ENCODE results near the gene GRIN2D. TPM values are rescaled to one million over a fixed set of nuclear protein-coding genes. Genes with fewer than 3 reads are reported as not detected.

The GRIN2D gene
- total and polyA plus RNA-seq, 2 of the 8 experiments (the other 6 are each of a cell fraction or from before 2014, with no cell fraction given): 2.2 to 12.4 TPM

- DNase-seq (ENCODE audit: low read depth in 1 of 2, low spot score in 2 of 2): peak in 1 of 2 experiments; percentile 97
- Histone ChIP-seq H3K36me3 (ENCODE audit: control insufficient read depth in 2 of 4, insufficient read depth in 4 of 4, low read length in 3 of 4) (peaks cover 15 to 27% (median 20%) of the 10 kb centered on the region in 4 experiments), H2AK5ac (ENCODE audit: low read depth, low read length) (no peak within 1 kb of the TSS), H2BK15ac (ENCODE audit: low read length) (no peak within 1 kb of the TSS; the same call in 1 of the 2 replicates), H3K4me3 (ENCODE audit: extremely low read depth in 1 of 4, insufficient read depth in 2 of 4, low read depth in 3 of 4, low read length in 4 of 4) (peak within 1 kb of the TSS; percentile 81 to 96 (median 90)), H2BK20ac (ENCODE audit: low read length) (no peak within 1 kb of the TSS), H3K9me3 (ENCODE audit: insufficient read depth in 2 of 2, low read depth in 1 of 2, low read length in 1 of 2) (no peaks in the 10 kb centered on the region), H3K27ac (ENCODE audit: low read depth, low read length) (peak within 1 kb of the TSS; percentile 72; the same call in 1 of the 2 replicates), H3K4me1 (replicated peaks in 1 of 4; ENCODE audit: control insufficient read depth in 3 of 4, insufficient read depth in 4 of 4, low read length in 3 of 4) (peaks cover 0 to 35% (median 21%) of the 10 kb centered on the region in 4 experiments; a peak in 6 of 7 replicates), H3K79me1 (ENCODE audit: low read depth, low read length) (peaks cover 4% of the 10 kb centered on the region; the same call in 1 of the 2 replicates), H3K4me2 (ENCODE audit: insufficient read depth in 1 of 2, low read depth in 2 of 2, low read length in 2 of 2) (peak within 1 kb of the TSS; percentile 75 to 90), H3K18ac (ENCODE audit: extremely low read depth, low read length) (peak within 1 kb of the TSS; percentile 97), H3K79me2 (ENCODE audit: control insufficient read depth in 1 of 2, insufficient read depth in 2 of 2, low read length in 2 of 2) (peaks cover 0 to 10% of the 10 kb centered on the region in 2 experiments; a peak in 1 of 4 replicates), H3K27me3 (replicated peaks in 1 of 4; ENCODE audit: control insufficient read depth in 3 of 4, extremely low read depth in 1 of 4, insufficient read depth in 3 of 4, low read length in 3 of 4) (peaks cover 6 to 35% (median 29%) of the 10 kb centered on the region in 4 experiments), H3K23ac (ENCODE audit: insufficient read length) (no peak within 1 kb of the TSS), H2BK5ac (ENCODE audit: low read depth, low read length) (peak within 1 kb of the TSS; percentile 95; the same call in 1 of the 2 replicates), H4K91ac (replicated peaks; ENCODE audit: insufficient read length, low read length) (peak within 1 kb of the TSS; percentile 98), H3K14ac (ENCODE audit: insufficient read length) (peak within 1 kb of the TSS; percentile 13), H3K9ac (replicated peaks in 1 of 4; ENCODE audit: extremely low read depth in 1 of 4, low read depth in 3 of 4, low read length in 3 of 4) (peak within 1 kb of the TSS; percentile 84 to 88 (median 86)), H4K20me1 (replicated peaks in 1 of 2; ENCODE audit: control insufficient read depth in 1 of 2, insufficient read depth in 2 of 2, low read length in 2 of 2) (peaks cover 1 to 3% of the 10 kb centered on the region in 2 experiments), H4K5ac (ENCODE audit: insufficient read length, low read depth, low read length) (peak within 1 kb of the TSS; percentile 86), H3K23me2 (ENCODE audit: low read depth, low read length) (peaks cover 17% of the 10 kb centered on the region; the same call in 1 of the 2 replicates), H3K56ac (replicated peaks; ENCODE audit: insufficient read length, low read depth, low read length) (peak within 1 kb of the TSS; percentile 95), H2BK12ac (ENCODE audit: low read depth, low read length) (peak within 1 kb of the TSS; percentile 60; the same call in 1 of the 2 replicates), H3K4ac (replicated peaks; ENCODE audit: insufficient read length, low read depth, low read length) (peak within 1 kb of the TSS; percentile 95), H4K8ac (ENCODE audit: extremely low read depth, insufficient read depth, low read length) (peak within 1 kb of the TSS; percentile 63), H2AFZ (ENCODE audit: low read length) (peak within 1 kb of the TSS; percentile 80; the same call in 1 of the 2 replicates), H2BK120ac (replicated peaks; ENCODE audit: low read depth, low read length) (peak within 1 kb of the TSS; percentile 69)
- ChIA-PET POLR2A (ENCODE audit: partially characterized antibody) (interaction anchor here (0.7 to 2.0 kb wide), 17 partner anchors 9 to 228 kb away, joined by 3 to 27 read pairs (median 4); partner anchors contain the start of genes GRWD1, RPL18, SPHK2 and SYNGR4), CTCF (ENCODE audit: partially characterized antibody) (interaction anchor here (0.6 to 2.3 kb wide), 56 partner anchors 8 to 962 kb away, joined by 3 to 25 read pairs (median 4); partner anchors contain the start of genes SYNGR4 and TMEM143)
- WGBS, 2 experiments (ENCODE audit: extremely low coverage in 1 of 2, insufficient coverage in 1 of 2, insufficient read length in 1 of 2, insufficient replicate concordance in 2 of 2, low coverage in 1 of 2, low lambda C conversion rate in 2 of 2, missing lambda C conversion rate in 1 of 2): 6% methylated on average over 24 of the region's 42 CpGs; no CpG with 5 or more reads in 1 of the 2 experiments
- FAIRE-seq: no peak
- TF ChIP-seq CREB1 (IDR thresholded peaks at IDR 0.05) (0 out of 2 replicates have a peak, but pooled peaks have one; percentile 34), TEAD4 (IDR thresholded peaks at IDR 0.05; ENCODE audit: low read depth, low read length) (no peak), SP4 (IDR thresholded peaks at IDR 0.05; ENCODE audit: low read length) (peak; percentile 95), ATF3 (IDR thresholded peaks at IDR 0.05; ENCODE audit: insufficient read depth, low read depth, low read length) (no peak), TAF7 (optimal IDR thresholded peaks at IDR 0.05; ENCODE audit: borderline replicate concordance, low read depth, low read length) (peak; percentile 39), SIN3A (conservative IDR thresholded peaks at IDR 0.05 in 1 of 2, IDR thresholded peaks at IDR 0.05 in 1 of 2; ENCODE audit: low read depth in 1 of 2, low read length in 2 of 2) (peak in 1 of 2 experiments; percentile 50; a peak in 2 of 4 replicates), TAF1 (IDR thresholded peaks at IDR 0.05; ENCODE audit: low read depth, low read length) (0 out of 2 replicates have a peak, but pooled peaks have one; percentile 39), ASH2L (IDR thresholded peaks at IDR 0.05; ENCODE audit: low read length) (peak; percentile 27), RAD21 (IDR thresholded peaks at IDR 0.05 in 1 of 2, conservative IDR thresholded peaks at IDR 0.05 in 1 of 2; ENCODE audit: low read depth in 2 of 2, low read length in 2 of 2) (peak; percentile 28 to 45; a peak in 3 of 4 replicates)
Measured at GRCh38 chr19:48391100-48392005, 2.1 kb upstream of the GRIN2D start, which contains the start of gene KDELR1. TSS of gene KDELR1 (minus strand) at chr19:48391551. CDS start at chr19:48391358, 193 bp downstream.

Measured in H1 (cell line).